Middle frontal gyrus (tissue), 1 donor: ENCODE measurements around the gene ST14.

ENCODE experiments used
- DNase-seq: peaks from one replicate; pipeline ENCODE4 v3.0.0-alpha.2; 2015; ENCODE audit warnings: low spot score; ENCODE audit errors: extremely low spot score

Gene ST14

DNA sequence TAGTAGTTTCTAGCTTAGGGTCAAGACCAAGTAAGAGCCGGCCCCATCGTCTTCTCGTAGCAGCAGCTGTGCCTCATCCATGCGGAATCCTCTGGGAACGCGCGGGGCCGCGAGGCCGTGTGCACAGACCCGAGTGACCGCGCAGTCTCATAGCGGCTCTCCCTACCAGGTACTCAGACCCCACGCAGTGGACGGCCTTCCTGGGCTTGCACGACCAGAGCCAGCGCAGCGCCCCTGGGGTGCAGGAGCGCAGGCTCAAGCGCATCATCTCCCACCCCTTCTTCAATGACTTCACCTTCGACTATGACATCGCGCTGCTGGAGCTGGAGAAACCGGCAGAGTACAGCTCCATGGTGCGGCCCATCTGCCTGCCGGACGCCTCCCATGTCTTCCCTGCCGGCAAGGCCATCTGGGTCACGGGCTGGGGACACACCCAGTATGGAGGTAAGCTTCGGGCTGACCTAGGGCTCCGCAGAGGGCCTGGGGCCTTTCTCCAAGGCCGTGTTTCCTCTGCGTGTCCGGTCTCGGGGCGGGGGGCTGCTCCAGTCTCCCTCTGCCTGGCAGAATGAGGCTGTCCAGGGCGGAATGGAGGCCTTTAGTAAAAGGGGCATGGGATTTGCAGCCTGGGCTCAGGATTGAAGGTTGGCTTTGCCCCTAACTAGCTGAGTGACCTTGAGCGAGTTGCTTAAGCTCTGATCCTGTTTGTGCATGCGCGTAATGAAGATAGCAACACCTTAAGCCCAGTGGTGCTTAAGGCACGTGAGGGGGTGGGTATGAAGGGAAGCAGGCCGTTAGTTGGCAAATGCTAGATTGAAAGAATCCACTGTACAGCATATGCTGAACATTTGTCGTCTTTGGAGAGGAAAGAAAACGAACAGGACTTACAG, 48.9 kb downstream of the ST14 start:
- DNase-seq = no peak

DNA sequence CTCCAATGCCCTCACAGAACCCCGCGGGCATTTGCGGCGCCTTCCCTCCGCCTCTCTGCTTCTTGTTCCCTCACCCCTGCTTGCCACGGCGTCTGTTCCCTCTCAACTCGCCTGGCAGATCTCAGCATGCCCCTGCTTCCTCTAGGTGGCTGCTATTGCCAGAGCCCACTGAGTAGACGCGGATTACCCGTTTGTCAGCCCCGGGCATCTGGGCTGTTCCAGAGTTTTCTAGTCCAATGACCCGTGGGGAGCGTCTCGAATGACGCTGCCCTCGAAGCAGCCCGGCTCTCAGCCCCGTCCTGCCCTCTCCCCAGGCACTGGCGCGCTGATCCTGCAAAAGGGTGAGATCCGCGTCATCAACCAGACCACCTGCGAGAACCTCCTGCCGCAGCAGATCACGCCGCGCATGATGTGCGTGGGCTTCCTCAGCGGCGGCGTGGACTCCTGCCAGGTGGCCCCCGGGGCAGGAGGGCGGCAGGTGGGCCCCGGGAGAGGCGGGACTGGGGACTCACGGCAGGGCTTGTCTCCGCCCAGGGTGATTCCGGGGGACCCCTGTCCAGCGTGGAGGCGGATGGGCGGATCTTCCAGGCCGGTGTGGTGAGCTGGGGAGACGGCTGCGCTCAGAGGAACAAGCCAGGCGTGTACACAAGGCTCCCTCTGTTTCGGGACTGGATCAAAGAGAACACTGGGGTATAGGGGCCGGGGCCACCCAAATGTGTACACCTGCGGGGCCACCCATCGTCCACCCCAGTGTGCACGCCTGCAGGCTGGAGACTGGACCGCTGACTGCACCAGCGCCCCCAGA, 49.7 kb downstream of the ST14 start:
- no peak for DNase-seq

DNA sequence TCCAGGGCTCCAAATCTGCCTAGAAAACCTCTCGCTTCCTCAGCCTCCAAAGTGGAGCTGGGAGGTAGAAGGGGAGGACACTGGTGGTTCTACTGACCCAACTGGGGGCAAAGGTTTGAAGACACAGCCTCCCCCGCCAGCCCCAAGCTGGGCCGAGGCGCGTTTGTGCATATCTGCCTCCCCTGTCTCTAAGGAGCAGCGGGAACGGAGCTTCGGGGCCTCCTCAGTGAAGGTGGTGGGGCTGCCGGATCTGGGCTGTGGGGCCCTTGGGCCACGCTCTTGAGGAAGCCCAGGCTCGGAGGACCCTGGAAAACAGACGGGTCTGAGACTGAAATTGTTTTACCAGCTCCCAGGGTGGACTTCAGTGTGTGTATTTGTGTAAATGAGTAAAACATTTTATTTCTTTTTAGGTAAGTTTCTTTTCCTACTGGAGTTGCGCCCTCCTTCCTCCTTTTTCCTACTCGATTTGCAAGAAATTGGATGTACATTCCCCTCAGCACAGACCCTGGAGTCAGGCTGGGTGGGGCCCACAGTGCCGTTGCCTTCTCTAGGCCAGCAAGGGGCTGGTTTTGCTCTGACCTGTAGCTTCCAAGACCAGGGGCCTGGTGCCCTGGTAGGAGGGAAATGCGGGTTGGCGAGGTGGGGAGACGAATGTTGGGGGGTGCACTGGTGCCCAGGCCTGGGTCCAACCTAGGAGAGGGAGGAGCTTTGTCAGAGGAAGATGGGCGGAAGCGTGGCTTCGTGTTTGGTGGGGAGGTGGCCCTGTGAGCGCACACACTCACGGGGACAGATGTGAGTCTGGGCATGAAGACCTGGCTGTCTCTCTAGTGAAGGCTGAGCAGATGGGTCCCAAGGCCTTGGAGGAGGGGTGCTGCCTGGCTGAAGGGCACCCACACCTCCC, 50.6 kb downstream of the ST14 start:
- DNase-seq = no peak

DNA sequence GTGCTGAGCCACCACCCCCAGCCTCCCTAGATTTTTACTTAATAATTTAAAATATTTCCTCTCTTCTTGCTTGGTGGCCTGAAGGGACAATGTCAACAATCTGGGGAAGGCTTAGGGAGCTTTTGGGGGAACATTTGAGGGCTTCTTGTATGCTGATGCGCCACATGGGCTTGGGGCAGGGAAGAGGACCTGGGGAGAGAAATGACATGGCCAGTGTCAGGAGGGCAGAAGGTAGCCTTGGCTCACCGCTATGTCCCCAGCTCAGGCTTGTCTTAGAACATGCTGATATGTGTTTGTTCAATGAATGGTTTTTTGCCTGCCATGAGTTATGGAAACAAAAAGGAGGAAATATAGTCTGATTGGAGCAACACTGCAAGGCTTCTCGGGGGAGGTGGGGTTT, 51.6 kb downstream of the ST14 start:
- DNase-seq = no peak

DNA sequence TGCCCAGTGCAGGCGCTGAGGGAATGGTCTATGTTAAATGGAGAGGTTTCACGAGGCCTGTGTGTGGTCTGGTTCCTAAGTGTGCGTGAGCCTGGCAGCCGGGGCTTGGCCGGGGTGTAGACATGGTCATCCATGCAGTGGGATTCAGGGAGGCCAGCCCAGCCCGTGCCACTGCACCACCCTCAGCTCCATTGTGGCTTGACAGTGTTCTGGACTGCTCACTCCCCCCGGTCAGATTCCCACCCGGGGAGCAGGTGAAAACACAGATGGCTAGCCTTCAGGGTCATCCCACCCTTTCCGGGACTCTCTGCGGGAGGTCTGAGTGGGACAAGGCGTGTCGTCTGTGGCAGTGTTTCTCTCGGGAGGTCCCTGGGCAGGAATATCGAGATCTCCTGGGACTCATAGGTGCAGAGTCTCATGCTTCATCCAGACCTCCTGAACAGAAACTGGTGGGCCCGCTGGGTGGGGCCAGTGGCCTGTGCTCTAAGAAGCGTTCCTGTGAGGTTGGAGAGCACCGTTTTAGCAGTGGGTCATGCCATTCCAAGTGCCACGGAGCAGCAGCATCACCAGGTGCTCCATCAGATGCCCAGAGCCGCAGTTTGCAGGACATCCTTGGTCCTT, 52.3 kb downstream of the ST14 start:
- DNase-seq = no peak

DNA sequence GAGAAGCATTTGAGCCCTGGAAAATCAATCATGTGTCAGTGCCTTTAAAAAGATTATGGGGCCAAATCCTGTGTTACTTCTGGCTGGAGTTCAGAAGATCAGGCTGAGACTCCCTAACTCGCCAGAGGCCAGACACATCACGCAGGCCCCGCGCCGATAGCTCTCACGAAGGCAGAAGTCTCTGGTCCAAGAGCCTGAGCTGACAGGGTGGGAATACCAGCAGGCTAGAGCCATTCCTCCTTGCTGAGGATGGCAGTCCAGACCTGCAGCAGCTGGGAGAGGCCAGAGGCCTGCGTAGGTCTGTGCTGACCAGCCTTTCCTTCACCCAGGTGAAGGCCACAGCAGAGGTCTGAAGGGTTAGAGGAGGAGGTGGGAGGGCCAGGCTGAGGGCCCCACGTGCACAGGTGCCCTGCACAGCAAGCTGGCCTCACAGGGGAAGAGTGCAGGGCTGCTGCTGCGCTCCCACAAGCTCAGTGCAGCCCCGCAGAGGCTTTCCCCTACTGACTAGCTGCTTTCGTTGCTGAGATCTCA, 52.9 kb downstream of the ST14 start:
- no peak for DNase-seq

DNA sequence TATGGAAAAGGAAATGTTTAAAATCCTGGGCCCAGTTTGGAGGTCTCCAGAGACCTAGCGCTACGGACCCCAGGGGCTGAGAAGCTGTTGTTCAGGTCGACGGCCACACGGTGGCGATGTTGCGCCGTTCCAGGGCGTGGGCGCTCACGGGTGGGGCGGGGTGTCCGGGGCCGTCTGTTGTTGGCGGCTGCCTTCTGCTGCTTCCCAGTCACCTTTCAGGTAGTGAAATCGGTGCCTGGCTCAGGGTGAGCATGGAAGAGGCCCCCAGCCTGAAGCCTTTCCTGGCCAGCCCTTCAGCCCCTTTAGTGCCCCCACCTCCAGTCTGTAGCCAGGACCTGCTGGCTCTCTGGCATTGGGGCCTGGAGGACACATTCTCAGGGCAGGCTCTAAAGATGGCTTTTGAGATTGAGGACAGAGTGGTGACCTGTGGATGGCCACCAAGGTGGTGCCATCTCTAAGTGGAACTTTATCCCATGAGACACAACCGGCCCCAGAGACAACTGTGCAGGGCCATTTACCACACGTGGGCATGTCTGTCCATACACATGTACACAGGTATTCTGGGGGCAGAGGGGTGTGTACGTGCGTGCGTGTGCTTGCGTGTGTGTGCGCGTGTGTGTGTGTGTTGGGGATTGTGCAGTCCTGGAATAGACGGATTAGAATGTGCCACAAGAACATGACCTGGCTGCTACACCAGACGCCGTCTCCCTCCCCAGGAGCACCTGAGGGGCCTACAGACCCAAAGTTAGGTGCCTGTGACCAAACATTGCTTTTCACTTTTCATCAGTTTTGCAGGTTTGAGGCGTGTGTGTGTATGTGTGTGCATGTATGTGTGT, 53.8 kb downstream of the ST14 start:
- DNase-seq = peak; percentile 5

DNA sequence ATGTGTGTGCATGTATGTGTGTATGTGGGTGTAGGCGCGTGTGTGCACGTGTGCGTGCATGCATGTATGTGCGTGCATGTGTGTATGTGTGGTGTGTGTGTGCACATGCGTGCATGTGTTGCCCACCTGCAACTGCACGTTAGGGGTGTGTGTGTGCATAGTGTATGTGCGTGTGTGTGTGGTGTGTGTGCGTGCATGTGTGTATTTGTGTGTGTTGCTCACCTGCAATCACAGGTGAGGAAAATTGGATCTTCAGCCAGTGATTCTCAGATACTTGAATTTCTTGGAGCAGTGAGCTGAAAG, 54.3 kb downstream of the ST14 start:
- DNase-seq = no peak

DNA sequence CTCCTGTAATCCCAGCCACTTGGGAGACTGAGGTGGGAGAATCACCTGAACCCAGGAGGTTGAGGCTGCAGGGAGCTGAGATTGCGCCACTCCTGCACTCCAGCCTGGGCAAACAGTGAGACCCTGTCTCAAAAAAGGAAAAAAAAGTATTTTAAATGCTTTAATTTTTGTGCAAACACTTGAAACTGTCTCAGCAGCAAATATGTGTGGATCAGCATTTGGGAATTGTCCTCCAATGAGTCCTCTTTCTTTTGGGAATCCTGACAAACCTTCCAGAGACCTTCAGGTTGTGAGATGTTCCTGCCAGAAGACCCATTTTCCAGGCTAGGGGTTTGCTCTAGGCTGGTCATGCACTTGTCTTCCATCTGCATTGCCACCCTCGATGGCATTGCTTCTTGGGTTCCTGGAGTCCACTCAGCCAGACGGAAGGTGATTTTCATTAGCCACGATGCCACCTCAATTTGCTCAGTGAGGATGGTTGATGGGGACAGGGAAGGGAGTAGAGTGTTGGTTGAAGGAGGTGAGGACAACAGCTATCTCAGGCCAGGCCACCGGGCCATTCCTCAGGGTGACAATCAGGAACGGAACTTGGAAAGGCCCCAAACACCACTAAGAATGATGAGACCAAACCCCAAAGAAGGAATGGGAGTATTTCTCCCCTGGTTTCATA, 55.4 kb downstream of the ST14 start:
- DNase-seq = no peak

DNA sequence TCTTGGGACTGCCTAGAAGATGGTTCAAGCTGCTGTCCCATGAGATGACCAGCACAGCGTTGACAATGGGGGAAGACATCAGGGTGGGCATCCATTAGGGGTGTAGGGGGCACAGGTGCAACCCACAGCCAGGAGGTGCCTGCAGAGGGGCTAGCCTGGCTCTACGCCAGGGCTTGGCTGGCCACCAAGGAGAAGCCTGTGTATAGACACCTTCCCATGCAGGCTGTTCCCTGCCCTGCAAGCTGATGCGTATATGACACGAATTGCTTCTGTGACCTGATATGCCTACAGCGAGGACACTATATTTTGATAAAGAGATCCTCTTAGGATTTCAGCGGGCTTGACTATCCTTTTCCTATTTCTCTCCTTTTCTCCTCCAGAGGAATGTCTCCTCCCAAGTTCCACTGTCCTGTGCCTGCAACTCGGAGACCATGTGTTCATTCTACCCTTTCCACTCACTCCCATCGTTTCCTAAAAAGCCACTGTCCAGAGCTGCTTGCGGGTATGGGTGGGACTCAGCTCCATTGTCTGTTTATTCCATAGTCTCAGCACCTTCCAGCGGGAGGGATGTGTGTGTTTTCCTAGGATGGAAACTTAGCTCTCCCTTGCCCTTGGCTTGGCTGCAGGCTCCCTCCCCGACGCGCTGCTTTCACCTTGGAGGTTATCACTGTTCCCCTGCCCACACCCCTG, 56.1 kb downstream of the ST14 start:
- DNase-seq = no peak

DNA sequence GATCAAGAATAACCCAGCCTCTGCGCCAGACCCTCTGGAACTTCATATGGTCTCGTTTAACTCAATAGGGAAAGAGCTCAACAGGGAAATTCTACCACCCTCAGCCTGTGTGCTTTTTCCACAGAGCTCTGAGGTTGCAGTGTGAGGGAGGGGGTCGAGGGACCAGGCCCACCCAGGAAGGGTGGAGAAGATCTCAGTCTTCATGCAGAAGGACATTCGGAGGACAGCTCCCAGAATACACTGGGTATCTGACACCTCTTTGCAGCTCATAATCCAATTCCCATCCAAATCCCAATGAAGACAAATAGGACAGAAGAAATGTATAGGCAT, 56.6 kb downstream of the ST14 start:
- no peak for DNase-seq

DNA sequence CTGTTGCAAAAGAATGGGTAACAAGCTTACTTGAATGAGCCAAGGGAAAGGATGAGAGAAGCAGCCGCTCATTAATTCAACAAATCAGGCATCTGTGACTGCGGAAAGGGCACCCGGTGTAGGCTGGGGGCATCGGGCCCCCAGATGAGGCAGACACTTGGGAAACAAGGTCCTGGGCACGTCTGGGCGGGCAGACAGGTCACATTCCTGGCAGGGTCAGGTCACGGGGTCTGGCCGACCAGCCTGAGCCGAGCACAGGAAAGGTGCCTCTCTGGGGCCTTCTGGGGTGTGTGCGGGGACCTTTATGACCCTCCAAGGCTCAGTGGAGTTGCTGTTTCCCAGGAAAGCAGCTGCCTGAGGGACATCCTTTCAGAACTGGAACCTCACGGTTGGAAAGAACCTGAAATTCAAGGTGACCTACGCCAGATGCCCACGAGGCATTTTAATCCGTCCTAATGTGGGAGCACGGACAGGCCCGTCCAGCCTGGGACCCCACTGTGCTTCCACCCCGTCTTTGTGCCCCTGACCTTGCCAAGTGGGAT, 57.1 kb downstream of the ST14 start:
- no peak for DNase-seq

DNA sequence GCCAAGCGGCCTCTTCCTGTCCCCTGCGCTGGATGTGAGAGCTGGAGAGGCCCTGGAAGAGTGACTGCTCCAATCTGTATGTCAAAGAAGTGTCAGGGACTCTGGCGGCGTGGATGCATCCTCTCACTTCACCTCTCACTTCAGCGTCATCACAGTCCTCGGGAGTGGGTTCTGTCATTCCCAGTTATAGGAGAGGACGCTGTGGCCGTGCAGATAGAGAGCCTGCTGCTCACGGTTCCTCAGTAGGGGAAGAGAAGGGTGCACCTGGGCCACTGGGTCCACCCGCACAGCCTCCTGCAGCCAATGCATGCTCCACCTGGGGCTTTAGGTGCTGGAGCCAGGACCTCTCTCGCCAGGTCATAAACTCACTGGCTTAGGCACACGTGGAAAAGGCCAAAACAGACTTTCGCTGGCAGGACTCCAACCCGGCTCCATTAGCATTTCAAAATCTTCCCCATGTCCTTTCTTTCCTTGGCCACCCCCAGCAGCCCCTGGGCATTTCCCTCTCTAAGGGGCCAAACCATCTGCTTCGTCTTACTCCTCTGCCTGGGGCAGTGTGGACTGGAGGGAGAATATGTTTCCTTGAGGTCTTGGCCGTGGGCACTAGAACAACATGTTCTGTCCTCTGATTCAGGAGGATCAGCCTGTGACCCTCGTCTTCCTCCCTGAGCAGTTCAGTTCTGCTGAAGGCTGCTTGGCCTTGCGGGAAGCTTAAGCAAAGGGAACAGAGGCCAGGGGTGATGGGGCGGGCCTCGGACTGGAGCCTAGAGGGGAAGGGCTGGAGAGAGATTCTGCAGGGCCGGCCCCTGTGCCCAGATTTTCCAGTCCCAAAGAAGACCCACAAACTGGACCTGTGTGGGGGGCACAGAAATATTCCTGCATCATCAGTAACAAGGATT, 57.8 kb downstream of the ST14 start:
- DNase-seq = no peak

DNA sequence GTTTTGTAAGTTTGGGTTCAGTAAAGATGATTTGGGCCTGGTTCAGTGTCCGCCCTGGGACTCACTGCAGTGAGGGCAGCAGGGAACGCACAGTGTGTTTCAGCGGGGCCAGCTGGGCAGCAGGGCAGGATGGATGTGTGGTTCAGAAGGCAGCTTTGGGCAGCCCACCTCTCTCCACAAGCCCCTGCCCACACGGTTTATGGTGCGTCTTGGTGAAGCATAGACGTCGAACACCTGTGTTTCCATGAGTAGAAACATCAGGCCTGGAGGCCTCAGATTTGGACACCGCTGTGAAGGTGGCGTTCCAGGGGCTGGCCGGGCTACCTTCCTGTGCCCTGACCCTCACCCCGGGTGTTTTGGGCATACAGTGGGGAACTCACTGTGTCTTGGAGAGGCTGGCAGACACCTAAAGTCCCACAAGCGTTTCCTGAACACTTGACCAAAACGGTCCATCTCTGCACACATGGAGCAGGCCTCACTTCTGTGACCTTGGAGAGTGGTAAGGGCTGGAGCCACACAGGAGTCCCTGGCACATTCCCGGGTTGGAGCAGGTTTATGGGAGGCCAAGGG, 59.0 kb downstream of the ST14 start:
- DNase-seq = no peak

DNA sequence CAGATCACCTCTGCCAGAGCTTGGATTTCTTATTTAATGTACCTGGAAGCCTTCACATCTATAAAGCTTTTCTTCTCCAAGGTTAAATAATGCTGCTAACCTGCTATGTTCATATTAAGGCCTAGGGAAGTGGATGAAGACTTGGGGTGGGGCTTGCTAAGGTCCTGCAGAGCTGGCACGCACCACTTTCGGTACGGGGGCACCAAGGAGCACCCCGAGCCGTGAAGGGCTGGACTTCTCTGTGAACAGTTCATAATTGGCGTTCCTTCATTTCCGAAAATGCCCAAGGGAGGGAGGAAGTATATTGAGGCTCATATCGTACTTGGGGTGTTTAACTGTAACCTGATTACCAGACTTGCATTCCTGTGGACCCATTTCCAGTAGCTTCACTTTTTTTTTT, 59.6 kb downstream of the ST14 start:
- DNase-seq = no peak

DNA sequence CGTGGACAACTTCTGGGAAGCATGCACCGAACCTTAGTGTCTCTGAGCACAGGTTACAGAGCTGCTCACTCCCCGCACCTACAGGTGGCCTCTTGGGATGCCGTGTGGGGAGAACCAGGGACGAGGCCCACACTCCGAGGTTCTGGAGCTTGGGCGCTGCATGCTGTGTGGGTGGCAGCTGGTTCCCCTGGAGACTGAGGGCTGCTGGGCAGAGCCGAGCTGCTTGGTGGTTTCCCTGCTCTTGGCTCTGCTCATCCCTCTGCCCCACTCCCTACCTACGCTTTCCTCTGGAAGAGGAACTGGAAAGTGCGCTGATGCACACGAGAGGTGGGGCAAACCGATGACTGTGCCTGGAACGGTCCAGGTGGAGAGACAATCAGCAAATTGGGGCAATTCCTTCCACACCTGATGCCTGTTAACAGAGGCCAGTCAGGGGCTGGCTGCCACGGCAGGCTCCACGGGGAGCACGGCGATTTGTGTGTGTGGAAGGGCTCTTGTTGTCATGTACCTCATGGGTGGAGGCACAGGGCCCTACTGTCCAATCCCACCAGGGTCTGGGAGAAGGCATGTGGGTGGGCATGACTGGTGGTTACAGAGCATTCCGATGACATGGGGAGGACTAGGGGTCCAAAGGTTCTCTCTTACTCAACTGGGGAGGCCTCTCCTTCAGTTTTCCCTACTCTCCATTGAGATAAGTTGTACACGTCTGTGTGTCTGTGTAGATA, 60.9 kb downstream of the ST14 start:
- DNase-seq = peak; percentile 19
